SKM-1 (cell line): ENCODE data around the gene SOX5.
"Not testable (repeated sequence)": the region's sequence is repeated elsewhere in the genome, so short reads cannot be mapped to it uniquely, and the experiment has no call there.

Experiments used
- DNase-seq: peaks from one replicate; lab custom pipeline; 2025; ENCODE audit not compliant: unreplicated experiment; lab: John Stamatoyannopoulos, UW

The SOX5 gene

GRCh38 chr12:23847857-23848256 is 101.6 kb downstream of the SOX5 start:
- no peak for DNase-seq

DNA sequence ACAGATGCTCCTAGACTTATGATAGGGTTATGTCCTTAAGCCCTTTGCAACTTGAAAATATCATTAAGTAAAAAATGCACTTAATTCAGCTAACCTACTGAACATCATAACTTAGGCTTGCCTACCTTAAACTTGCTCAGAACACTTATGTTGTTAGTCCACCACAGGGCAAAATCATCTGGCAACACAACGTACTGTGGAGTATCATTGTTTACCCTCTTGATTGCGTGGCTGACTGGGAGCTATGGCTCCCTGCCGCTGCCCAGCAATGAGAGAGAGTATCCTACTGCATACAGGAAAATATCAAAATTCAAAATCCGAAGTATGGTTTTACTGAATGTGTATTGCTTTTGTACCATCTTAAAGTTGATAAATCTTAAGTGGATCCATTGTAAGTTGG is 105.5 kb downstream of the SOX5 start:
- DNase-seq, result no peak

DNA sequence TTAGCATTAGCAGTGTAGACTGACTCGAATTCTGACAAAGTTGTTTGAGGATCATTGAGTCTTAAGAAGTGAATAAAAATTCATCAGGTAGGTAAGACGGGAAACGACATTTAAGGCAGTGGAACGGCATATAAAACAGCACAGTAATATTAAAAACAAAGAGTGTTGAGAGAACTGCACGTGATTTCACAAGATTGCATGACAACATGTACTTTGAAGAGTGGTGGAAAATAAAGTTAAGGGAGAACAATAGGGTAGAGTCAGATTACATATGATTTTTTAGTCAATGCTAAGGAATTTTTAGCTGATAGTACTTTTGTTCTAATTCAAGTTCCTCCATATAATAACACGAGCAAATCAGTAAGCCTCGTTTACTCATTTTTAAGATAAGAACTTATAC is 115.4 kb downstream of the SOX5 start:
- no peak for DNase-seq

DNA sequence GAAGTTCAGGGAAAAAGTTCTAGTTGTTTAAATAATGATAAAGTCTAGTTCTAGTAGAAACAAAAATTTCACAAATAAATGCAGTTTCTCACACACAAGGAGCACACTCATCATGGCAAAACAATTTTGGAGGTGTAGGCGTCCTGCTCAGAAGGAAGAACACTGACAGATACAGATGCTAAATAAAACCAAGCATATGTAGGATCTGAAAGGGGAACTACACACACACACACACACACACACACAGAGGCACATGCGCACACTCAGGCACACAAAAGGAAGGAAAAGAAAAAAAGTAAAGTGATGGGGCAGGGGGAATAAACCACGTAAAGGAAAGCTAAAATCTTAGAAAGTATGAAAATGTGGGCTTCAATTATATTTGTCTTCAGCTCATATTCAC is 117.7 kb downstream of the SOX5 start:
- DNase-seq, result no peak

DNA sequence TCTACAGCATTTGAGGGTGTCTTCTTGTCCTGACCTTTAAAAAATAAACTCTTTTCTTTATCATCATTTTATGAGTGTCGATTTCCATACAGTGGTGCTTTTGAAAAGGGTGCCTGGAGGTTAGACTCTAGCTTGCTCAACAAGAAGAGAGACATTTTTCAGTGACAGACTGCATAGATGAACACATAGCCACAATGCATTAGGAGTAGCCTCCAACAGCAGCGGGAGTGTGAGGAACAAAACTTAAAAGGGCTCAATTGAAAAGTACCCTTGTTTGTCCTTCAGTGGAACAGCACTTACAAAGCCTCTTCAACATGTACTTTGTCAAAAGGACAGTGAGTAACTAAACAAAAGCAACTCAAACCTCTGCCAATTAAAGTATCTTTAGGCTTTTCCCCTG is 119.3 kb downstream of the SOX5 start:
- no peak for DNase-seq

DNA sequence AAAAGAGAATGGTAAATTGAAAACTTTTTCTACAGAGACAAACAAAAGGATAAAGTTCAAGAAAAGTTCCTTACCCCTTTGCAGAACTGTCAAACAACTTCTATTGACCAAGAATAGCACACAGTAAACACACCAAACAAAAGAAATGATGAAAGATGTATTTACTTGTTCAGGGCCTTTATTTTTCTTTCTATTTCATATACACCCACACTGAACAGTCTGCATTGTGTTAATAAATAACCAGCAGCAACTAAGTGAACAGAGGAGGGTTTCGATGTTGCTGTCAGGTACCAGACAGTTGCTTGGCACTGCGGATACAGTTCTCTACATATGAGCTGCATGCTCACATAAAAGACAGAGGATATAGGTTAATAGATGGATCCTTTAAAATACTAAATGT is 122.1 kb downstream of the SOX5 start:
- no peak for DNase-seq

DNA sequence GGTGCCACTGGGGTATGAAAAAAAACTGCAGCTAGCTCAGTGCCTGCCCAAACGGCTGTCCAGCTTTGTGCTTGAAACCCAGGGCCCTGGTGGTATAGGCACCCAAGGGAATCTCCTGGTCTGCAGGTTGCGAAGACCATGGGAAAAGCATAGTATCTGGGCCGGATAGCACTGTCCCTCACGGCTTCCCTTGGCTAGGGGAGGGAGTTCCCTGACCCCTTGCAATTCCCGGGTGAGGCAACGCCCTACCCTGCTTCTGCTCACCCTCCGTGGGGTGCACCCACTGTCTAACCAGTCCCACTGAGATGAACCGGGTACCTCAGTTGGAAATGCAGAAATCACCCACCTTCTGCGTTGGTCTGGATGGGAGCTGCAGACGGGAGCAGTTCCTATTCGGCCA is 124.3 kb downstream of the SOX5 start:
- DNase-seq, result not testable (repeated sequence)

- no peak for DNase-seq
These were observed 125.1 kb downstream of the SOX5 start for GRCh38 chr12:23824358-23824757.

DNA sequence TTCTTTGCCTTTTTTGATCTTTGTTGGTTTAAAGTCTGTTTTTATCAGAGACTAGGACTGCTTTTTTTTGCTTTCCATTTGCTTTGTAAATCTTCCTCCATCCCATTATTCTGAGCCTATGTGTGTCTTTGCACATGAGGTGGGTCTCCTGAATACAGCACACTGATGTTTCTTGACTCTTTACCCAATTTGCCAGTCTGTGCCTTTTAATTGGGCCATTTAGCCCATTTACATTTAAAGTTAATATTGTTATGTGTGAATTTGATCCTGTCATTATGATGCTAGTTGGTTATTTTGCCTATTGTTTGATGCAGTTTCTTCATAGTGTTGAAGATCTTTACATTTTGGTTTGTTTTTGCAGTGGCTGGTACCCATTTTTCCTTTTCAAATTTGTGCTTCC is 126.6 kb downstream of the SOX5 start:
- DNase-seq, result not testable (repeated sequence)

DNA sequence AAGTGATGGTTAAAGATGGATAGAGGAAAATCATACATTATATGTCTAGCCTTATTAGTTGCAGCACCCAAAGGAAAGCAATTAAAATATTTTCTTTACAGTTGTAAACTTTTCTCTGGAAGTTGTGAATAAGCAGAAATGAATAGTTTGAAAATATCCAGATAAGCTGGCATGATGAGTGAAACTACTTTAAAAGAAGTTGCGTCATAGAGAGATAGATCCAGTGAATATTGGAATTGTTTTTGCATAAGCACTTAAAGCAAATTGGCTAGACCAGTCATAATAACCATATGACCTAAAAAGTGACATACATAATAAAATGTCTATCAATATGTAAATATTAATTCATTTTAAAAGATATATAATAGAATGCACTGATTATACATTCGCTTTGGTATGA is 132.1 kb downstream of the SOX5 start:
- DNase-seq, result no peak

DNA sequence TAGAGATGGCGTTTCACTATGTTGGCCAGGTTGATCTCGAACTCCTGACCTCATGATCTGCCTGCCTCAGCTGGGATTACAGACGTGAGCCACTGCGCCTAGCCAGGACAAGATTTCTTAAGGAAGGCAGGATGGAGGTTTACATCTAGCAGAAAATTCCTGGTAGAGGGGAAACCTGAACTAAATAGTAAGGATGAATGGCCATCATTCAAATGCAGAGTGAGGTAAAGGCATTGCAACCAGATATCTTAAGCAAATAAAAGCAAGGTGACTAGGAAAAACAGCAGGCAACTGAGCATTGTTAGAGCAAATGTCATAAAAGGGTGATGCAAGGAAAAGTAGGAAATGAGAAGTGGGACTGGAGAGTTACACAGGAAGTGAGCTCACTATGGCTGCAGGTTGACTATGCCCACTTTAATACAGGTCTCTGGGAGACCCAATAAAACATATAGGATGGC is 133.0 kb downstream of the SOX5 start:
- no peak for DNase-seq

DNA sequence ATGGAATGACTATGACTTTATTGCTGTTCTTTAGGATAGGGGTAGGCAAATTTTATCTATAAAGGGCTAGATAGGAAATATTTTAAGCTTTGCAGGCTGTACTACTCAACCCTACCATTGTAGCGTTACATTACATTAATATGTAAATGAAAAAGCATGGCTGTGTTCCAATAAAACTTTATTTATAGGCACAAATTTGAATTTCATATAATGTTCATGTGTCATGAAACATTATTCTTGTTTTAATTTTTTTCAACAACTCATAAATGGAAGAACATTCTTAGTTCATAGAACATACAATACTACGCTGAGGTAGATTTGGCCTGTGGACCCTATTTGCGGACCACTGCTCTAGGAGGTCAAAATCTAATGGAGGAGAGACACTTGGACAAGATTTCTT is 133.7 kb downstream of the SOX5 start:
- no peak for DNase-seq

GRCh38 chr12:23813206-23813605 is 136.3 kb downstream of the SOX5 start:
- no peak for DNase-seq

GRCh38 chr12:23810329-23810902 is 139.1 kb downstream of the SOX5 start:
- no peak for DNase-seq

GRCh38 chr12:23803540-23803939 is 145.9 kb downstream of the SOX5 start:
- DNase-seq, result no peak

DNA sequence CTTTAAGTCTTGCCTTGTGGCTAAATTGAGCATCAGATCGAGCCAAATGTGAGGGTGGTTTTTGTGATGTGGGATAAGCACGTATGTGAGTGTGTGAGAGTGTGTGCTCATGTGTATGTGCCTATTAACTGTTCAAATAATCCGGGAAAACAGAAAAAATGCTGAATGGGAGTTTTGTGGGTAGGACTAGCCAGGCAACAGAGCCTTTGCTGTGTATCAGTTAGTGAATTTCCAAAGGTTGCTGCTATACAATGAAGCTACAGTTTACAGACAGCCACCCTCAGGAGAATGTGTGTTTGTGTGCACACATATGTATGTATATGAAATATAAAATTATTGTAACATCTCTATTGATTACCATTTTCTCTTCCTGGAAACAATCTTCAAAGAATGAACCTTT is 154.0 kb downstream of the SOX5 start:
- no peak for DNase-seq

DNA sequence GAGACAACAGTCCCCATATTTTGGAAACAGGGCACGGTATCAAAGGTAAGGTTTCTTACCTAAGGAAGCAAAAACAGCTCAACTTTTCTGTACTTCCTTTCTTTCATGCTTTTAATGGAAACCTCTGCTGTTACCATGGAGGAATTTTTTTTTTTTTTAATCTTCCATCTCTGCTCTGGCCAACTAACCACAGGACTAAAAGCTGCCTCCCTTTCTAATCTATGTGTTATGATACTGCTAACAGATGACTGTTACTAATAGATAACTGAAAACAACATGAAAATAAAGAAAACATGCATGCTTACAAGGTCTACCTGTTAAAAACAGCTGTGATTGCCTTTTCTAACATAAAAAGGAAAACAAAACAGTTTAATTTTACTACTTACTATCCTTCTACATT is 168.4 kb downstream of the SOX5 start:
- DNase-seq, result no peak

- DNase-seq, result no peak
These were observed 174.3 kb downstream of the SOX5 start for GRCh38 chr12:23775208-23775607.

- no peak for DNase-seq
These were observed 178.1 kb downstream of the SOX5 start for GRCh38 chr12:23771240-23771949.

GRCh38 chr12:23770202-23770938 is 179.1 kb downstream of the SOX5 start:
- no peak for DNase-seq

GRCh38 chr12:23767834-23768233 is 181.6 kb downstream of the SOX5 start:
- no peak for DNase-seq

- DNase-seq, result no peak
These were observed 185.7 kb downstream of the SOX5 start for GRCh38 chr12:23763724-23764123.
